Ascending aorta (tissue), 2 donors: ENCODE data around the gene PLEKHA5. TPM values are rescaled to one million over a fixed set of nuclear protein-coding genes. Genes with fewer than 3 reads are reported as not detected.

Experiments used
- DNase-seq, 2 donors: peaks; one replicate each; pipeline ENCODE4 v3.0.0-alpha.2; 2019; ENCODE audit warnings: low spot score in 2 of 2
- H3K27ac ChIP-seq, 2 donors: fragments of 200-600 bp; sonication (generic); one replicate each; pipeline ENCODE4 v1.5.1; 2016 to 2017; ENCODE audit warnings: mild to moderate bottlenecking in 1 of 2
- H3K27me3 ChIP-seq: fragments of 200-600 bp; sonication (generic); one replicate; pipeline ENCODE4 v1.5.1; 2017
- H3K36me3 ChIP-seq, 2 donors: fragments of 200-600 bp; sonication (generic); one replicate each; pipeline ENCODE4 v1.5.1; 2016
- H3K4me1 ChIP-seq, 2 donors: fragments of 200-600 bp; sonication (generic); one replicate each; pipeline ENCODE4 v1.5.1; 2016 to 2017; ENCODE audit warnings: mild to moderate bottlenecking in 1 of 2
- H3K4me3 ChIP-seq, 2 donors: fragments of 200-600 bp; sonication (generic); one replicate each; pipeline ENCODE4 v1.5.1; 2016 to 2017; ENCODE audit warnings: mild to moderate bottlenecking in 1 of 2
- H3K9me3 ChIP-seq, 2 donors: fragments of 200-600 bp; sonication (generic); one replicate each; pipeline ENCODE4 v1.5.1; 2016
- CTCF ChIP-seq, 3 experiments: fragments of 200-600 bp in 2 of 3; fragments of 450-650 bp in 1 of 3; sonication (generic) in 2 of 3; IDR thresholded peaks; one replicate each; pipeline ENCODE4 v1.5.1; 2016 to 2019; ENCODE audit warnings: antibody characterized with exemption in 3 of 3, mild to moderate bottlenecking in 1 of 3, moderate library complexity in 1 of 3
- intact Hi-C: fragments of 100-400 bp; cut with DNase I; formaldehyde crosslinking; loops from one replicate; pipeline ENCODE4 v1.15.1; 2023
- total RNA-seq: library from RNA; depleted of rRNA; stranded (reverse); fragments of >200 nt; gene quantifications from one replicate; pipeline ENCODE4 v1.1.0, GENCODE V29; 2016

Gene PLEKHA5
- total RNA-seq, 1 donor from 2014 or later = 11.8 TPM

DNA sequence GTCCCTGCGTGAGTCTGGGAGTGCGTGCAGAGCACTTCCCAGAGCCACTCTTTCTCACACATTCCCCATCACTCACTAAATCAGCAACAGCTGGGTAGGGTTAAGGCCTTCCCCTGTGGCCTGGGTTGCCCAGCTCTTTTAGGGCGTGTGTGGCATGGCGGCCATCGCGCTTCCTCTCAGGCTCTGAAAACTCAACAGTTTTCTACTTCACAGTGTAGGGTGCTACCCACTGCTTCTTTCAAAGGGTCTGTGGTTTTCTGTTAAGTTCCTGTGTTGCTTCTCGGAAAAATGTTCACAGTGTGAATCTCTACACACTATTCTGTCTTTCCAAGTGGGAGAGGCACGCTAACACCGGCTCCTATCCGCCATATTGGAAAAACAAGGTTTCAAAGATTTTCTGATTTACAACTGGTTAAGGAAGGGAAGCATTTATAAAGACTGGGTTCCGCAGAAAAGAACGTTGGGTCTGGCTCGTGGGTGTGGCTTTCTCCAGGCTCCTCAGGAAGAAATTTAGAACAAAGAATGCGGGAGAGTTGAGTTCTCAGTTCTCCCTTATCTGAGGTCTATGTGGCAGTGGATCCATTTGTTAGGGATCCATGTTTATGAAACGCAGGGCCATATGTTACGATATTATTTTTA is 274.8 kb downstream of the PLEKHA5 start:
- no peak overlapping the region for H3K27ac ChIP-seq
- no peaks in the 10 kb centered on the region for H3K36me3 ChIP-seq
- no peaks in the 10 kb centered on the region for H3K27me3 ChIP-seq
- H3K9me3 ChIP-seq = no peaks in the 10 kb centered on the region
- DNase-seq = no peak
- no peak overlapping the region for H3K4me3 ChIP-seq
- intact Hi-C loops = no loop called here
- no peak for TF ChIP-seq CTCF (IDR thresholded peaks at IDR 0.05)
- H3K4me1 ChIP-seq = peaks cover 0 to 11% of the 10 kb centered on the region in 2 donors

DNA sequence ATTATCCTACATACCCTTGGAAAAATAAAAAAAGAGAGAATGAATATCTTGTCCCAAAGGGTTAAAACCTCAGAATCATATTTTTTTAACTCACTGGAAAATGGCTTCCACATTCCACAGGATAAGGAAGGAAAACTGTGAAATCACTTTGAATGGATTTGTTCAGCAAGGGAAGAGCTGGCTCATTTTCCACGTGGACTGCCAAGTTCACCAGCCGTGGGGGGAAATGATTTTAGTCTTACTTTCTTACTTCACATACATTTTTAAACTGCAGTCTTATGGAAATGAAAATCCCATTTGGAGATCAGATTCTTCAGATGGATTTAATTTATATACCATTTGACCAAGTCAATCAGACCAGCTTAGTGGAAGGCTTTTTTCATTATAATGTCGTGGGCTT is 279.8 kb downstream of the PLEKHA5 start:
- H3K27ac ChIP-seq = peak overlapping the region; percentile 86 to 91
- intact Hi-C loops = no loop called here
- no peak for DNase-seq

GRCh38 chr12:19410211-19410610 is 280.7 kb downstream of the PLEKHA5 start:
- H3K4me1 ChIP-seq = peaks cover 4 to 30% of the 10 kb centered on the region in 2 donors
- intact Hi-C loops = loop anchor here (2.0 kb wide), 1 partner anchor 41 kb away; no protein-coding TSS in a partner anchor

More for the DNA sequence above, 279.8 kb downstream of the PLEKHA5 start:
- Histone ChIP-seq H3K4me1 (peaks cover 4 to 30% of the 10 kb centered on the region in 2 donors), H3K9me3 (no peaks in the 10 kb centered on the region), H3K27me3 (no peaks in the 10 kb centered on the region), H3K4me3 (no peak overlapping the region), H3K36me3 (no peaks in the 10 kb centered on the region)
- no peak for TF ChIP-seq CTCF (IDR thresholded peaks at IDR 0.05)

DNA sequence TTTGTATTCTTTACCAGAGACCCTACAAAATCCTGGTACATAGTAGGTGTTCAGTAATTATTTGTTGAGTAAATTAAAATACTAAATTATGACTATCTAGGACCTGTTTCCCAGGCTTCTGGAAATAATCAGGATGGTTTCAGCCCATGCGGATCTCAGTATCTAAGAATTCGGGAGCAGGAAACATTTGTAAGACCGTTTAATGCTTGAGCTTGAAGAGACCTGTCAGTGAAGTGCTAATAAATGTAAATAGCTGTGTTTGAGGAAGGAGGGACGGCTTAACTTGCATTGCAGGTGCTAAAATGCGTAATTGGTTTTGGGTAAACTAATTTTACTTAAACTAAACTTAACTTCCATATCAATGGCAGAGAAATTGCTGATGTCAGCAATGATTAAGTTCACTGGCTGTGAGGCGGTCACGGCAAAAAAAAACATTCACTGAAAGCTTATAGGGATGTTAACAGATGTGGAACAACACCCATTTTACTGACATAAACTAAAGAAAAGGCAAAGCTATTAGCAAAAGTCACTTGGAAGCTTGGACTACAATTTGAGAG is 281.2 kb downstream of the PLEKHA5 start:
- H3K36me3 ChIP-seq = no peaks in the 10 kb centered on the region
- intact Hi-C loops = loop anchor here (2.0 kb wide), 1 partner anchor 42 kb away; no protein-coding TSS in a partner anchor
- H3K27ac ChIP-seq = peak overlapping the region; percentile 86 to 91
- H3K9me3 ChIP-seq = no peaks in the 10 kb centered on the region
- DNase-seq = no peak
- H3K27me3 ChIP-seq = no peaks in the 10 kb centered on the region
- no peak for TF ChIP-seq CTCF (IDR thresholded peaks at IDR 0.05)
- H3K4me3 ChIP-seq = peak overlapping the region in 1 of 2 donors; percentile 20
- peaks cover 4 to 30% of the 10 kb centered on the region in 2 donors for H3K4me1 ChIP-seq

More at GRCh38 chr12:19410211-19410610, 280.7 kb downstream of the PLEKHA5 start:
- no peak for TF ChIP-seq CTCF (IDR thresholded peaks at IDR 0.05)
- Histone ChIP-seq H3K4me3 (peak overlapping the region in 1 of 2 donors; percentile 20), H3K27ac (peak overlapping the region; percentile 86 to 91), H3K27me3 (no peaks in the 10 kb centered on the region), H3K9me3 (no peaks in the 10 kb centered on the region), H3K36me3 (no peaks in the 10 kb centered on the region)
- DNase-seq = no peak

GRCh38 chr12:19411234-19412204 is 282.0 kb downstream of the PLEKHA5 start:
- H3K4me1 ChIP-seq = peaks cover 4 to 30% of the 10 kb centered on the region in 2 donors
- peak overlapping the region; percentile 86 to 91 for H3K27ac ChIP-seq
- no peaks in the 10 kb centered on the region for H3K36me3 ChIP-seq
- intact Hi-C loops = loop anchor here (1.0 to 2.0 kb wide), 2 partner anchors 28 to 43 kb away; partner anchors contain the start of gene AEBP2
- H3K4me3 ChIP-seq = peak overlapping the region in 1 of 2 donors; percentile 55
- no peaks in the 10 kb centered on the region for H3K9me3 ChIP-seq
- no peaks in the 10 kb centered on the region for H3K27me3 ChIP-seq
- no peak for TF ChIP-seq CTCF (IDR thresholded peaks at IDR 0.05)
- DNase-seq = peak; percentile 51 to 86
